ENCODE data around the gene SLC47A2.

Gene SLC47A2

GRCh38 chr17:19664136-19664820 lies 52.1 kb downstream of the SLC47A2 start:
- no peak for DNase-seq (ENCODE audit: low read depth)

DNA sequence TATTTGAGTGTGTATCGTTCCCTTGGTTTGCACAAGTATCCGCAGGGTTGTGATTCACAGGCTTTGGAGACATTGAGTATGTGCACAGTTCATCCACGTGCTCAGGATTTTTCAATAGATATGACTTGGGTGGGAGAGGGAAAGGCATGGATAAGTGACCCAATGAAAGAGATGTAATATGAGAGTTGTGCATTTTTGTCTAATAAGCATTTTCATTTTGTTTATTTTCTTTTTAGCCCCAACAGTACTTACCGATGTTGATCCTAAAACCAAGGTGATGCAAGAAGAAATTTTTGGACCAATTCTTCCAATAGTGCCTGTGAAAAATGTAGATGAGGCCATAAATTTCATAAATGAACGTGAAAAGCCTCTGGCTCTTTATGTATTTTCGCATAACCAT lies 53.3 kb downstream of the SLC47A2 start:
- DNase-seq (ENCODE audit: low read depth), result no peak

GRCh38 chr17:19661121-19661520 lies 55.3 kb downstream of the SLC47A2 start:
- DNase-seq (ENCODE audit: low read depth), result no peak

GRCh38 chr17:19660219-19660870 lies 56.0 kb downstream of the SLC47A2 start:
- DNase-seq (ENCODE audit: low read depth), result no peak

- DNase-seq (ENCODE audit: low read depth), result no peak
These were observed 56.8 kb downstream of the SLC47A2 start for GRCh38 chr17:19659366-19660177.

- no peak for DNase-seq (ENCODE audit: low read depth)
These were observed 59.4 kb downstream of the SLC47A2 start for GRCh38 chr17:19656851-19657581.

DNA sequence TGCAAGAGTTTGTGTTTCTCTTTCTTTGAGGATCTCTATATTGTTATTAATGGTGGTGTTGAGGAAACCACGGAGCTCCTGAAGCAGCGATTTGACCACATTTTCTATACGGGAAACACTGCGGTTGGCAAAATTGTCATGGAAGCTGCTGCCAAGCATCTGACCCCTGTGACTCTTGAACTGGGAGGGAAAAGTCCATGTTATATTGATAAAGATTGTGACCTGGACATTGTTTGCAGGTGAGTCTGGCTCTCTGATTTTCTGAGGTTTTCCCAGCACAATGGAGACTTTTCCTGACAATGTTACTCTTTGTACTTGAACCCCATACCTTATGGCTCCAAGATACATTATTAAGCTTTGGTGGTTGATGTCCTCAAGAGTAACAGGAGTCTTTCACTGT lies 60.0 kb downstream of the SLC47A2 start:
- no peak for DNase-seq (ENCODE audit: low read depth)

- no peak for DNase-seq (ENCODE audit: low read depth)
These were observed 61.5 kb downstream of the SLC47A2 start for GRCh38 chr17:19654896-19655295.

- DNase-seq (ENCODE audit: low read depth), result no peak
These were observed 62.0 kb downstream of the SLC47A2 start for GRCh38 chr17:19654342-19654886.

DNA sequence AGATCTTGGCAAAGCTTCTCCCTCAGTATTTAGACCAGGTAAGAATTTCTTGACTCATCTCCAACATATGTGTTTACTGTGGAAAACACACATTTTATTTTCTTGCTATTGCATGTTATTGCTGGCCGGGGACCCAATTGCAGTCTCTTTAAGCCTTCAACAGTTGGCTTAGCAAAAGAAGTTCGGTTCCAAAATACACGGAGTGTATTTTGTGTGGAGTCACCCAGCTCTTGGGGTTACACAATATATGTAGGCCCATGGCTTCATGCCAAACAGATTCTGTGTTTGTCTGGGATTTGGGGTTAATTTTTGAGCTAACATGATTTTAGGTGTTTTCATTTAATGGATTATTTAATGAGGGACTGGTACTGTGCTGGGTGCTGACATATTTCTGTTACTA lies 63.8 kb downstream of the SLC47A2 start:
- DNase-seq (ENCODE audit: low read depth), result no peak

DNA sequence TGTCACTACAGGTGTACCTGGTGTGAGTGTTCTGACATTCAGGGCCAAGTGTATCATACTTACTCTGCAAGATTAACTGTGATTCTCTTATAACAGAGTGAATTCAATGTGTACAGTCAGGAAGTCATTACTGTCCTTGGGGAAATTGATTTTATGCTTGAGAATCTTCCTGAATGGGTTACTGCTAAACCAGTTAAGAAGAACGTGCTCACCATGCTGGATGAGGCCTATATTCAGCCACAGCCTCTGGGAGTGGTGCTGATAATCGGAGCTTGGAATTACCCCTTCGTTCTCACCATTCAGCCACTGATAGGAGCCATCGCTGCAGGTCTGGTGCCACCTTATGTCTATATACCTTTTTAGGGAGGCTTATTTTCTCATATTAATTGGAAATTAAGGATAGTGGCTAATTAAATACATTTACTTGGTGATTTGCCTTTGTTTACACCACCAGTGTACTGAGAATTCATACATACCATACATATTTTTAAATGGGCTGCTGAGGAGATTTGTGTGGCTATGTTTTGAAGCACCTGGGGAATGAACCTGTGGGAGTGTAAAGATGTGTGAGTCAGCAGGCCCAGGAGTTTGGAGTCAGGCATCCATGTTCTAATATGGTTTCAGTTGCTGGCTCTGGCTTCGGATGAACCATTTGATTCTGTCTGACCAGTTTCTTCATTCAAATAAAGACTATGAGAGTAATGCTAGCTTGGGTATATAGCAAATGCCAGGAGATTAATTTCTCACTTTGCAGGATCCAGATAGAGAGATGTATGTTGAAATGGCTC lies 64.7 kb downstream of the SLC47A2 start:
- no peak for DNase-seq (ENCODE audit: low read depth)

GRCh38 chr17:19650826-19651225 lies 65.6 kb downstream of the SLC47A2 start:
- no peak for DNase-seq (ENCODE audit: low read depth)

DNA sequence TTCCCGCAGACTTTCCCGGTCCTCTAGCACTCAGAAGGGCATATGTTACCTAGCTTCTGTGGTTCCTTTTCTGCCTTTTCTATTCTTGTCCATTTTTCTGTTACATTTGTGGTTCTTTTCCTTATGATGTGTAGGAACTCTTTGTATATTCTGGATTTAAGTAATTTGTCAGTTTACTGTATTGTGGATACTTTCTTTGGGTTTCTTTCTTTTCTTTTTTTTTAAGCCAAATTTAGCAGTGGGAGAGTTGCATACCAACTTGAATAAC lies 67.2 kb downstream of the SLC47A2 start:
- no peak for DNase-seq (ENCODE audit: low read depth)

DNA sequence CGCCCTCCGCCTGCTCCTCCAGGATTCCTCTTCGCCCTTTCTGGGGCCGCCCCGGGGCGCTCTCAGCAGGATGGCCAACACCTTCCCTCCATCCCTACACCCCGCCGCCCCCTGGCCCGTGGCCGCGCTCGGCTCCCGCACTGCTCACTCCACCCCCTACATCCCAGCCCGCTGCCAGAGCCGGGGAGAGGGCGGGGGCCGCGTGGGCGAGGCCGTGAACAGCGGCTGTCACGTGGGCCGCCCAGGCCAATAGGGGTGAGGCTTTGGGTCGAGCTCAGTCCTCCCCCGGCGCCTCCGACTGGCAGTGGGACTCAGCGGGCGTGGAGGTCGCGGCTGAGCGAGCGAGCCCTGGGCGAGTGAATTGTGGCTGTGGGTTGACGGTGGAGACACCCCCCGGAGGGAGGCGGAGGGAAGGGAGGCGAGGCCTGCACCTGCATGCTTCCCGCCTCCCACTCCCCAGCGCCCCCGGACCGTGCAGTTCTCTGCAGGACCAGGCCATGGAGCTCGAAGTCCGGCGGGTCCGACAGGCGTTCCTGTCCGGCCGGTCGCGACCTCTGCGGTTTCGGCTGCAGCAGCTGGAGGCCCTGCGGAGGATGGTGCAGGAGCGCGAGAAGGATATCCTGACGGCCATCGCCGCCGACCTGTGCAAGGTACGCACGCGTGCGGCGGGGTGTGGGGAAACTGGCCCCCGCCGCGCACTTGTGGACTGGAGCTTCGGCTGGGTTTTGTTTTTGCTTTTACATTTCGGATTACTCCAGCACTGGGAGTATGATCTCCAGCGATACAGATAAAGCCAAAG lies 67.7 kb downstream of the SLC47A2 start, which contains the start of gene ALDH3A2:
ALDH3A2 (plus strand) TSS at position 277 of the 799 bp plus-strand sequence; CDS start at position 498, 221 bp downstream.
- peak; percentile 83 for DNase-seq (ENCODE audit: low read depth)

DNA sequence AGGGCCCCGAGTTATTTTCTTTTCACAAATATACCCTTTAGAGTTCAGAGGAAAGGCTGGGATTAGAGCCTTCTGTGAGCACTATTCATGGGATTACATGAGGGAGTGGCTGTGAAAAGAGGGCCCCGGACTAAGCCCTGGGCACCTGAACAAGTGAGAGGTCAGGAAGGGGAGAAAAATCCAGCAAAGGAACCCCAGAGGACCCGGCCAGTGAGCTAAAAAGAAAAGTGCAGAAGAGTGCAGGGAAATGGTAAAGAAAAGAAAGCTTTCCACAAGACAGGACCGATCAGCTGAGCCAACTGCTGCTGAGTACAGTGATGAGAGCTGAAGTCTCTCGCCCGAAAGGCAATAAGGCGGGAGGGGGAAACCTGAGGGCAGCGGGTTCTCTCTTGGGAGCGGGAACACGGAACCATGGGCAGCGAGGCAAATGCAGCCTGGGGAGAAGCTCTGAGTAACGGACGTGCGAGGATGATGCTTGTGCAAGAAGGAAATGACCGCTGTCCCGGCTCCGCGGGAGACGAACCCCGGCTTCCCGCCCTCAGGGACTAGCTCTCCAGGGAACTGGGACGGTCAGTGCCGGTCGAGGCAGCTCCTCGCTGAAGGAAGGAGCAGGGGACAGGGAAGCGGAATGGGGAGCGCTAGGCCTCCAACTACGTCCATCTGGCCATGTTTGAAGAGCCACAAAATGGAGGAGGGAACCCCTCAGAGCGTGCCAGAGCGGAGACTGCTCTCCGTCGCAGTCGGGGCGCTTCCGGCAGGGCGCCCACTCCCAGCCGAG lies 68.5 kb downstream of the SLC47A2 start:
- peak; percentile 8 for DNase-seq (ENCODE audit: low read depth)

GRCh38 chr17:19646788-19647696 lies 69.3 kb downstream of the SLC47A2 start:
- no peak for DNase-seq (ENCODE audit: low read depth)

- DNase-seq (ENCODE audit: low read depth), result peak; percentile 20
These were observed 70.6 kb downstream of the SLC47A2 start for GRCh38 chr17:19645734-19646201.

DNA sequence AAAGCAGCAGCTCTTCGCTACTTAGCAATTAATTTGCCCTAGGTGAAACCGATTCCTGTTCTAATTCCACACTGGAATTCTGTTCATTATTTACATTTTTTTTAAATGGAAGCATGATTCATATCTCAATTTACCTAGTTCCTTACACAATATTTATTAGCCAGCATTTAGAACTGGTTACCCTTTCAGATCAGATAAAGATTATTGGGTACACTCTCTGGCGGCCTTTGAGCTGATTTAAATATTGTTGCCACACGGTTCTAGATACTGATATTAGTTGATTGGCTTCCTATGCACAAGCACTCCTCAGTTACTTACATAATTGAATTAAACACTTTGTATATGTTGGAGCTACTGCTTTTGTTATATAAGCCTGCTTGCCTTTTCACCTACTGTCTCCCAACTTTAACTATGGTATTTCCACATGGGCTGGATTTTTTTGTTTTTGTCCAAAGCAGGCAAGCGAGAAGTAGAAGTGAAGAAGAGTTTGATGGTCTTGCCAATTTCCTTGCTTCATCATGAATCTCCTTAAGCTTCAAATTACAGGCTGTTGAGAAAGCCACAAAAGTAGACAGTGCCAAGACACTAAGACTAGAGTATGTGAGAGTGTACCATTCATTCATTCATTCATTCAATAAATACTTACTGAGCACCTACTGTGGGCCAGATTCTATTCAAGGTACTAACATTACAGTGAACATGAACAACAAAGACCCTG lies 71.7 kb downstream of the SLC47A2 start:
- DNase-seq (ENCODE audit: low read depth), result no peak
